GM12878 (cell line): ENCODE measurements around the gene SCAF8. TPM values are rescaled to one million over a fixed set of nuclear protein-coding genes. Genes with fewer than 3 reads are reported as not detected.

Experiments
- ATAC-seq: fragments of 200-7000 bp; cut with Tn5 transposase; 3 replicates; pipeline ENCODE4 v1.9.1; 2020; ENCODE audit warnings: mild to moderate bottlenecking, moderate library complexity
- BruUV-seq: library from RNA; stranded (reverse); fragments of 400-500 nt; replicated peaks from 2 replicates; lab custom pipeline; 2021; lab: Mats Ljungman, UMichigan
- CTCF ChIA-PET: fragments of 300-600 bp; sonication (Branson Sonifier 250); formaldehyde crosslinking; extraction: SDS; loops from one replicate; lab custom pipeline; 2021; ENCODE audit warnings: inconsistent platforms; lab: Yijun Ruan, JAX
- POLR2A ChIA-PET: fragments of 350-600 bp; formaldehyde crosslinking; extraction: SDS; loops from one replicate; lab custom pipeline; 2021; ENCODE audit warnings: inconsistent platforms; lab: Charles Lee
- RAD21 ChIA-PET: fragments of 300-600 bp; sonication (Branson Sonifier 250); formaldehyde crosslinking; loops from one replicate; lab custom pipeline; 2023; ENCODE audit warnings: antibody characterized with exemption; ENCODE audit not compliant: unreplicated experiment; lab: Charles Lee
- SMC1A ChIA-PET: fragments of 300-600 bp; sonication (Branson Sonifier 250); formaldehyde crosslinking; loops from one replicate; lab custom pipeline; 2023; ENCODE audit not compliant: unreplicated experiment, uncharacterized antibody; lab: Charles Lee
- DNase-seq: peaks from one replicate; pipeline ENCODE4 v3.0.0-alpha.2; 2011; ENCODE audit warnings: low read depth, low spot score
- FAIRE-seq: peaks from 3 replicates; lab custom pipeline; 2011; peaks lifted over from hg19 to GRCh38; lab: Jason Lieb, UNC
- H2AFZ ChIP-seq: 2 replicates; pipeline ENCODE4 v1.6.0; 2011; ENCODE audit warnings: low read depth, low read length, control low read depth; ENCODE audit not compliant: control insufficient read depth
- H3K27ac ChIP-seq: 2 replicates; pipeline ENCODE4 v1.5.1; 2011; ENCODE audit warnings: control low read depth; ENCODE audit not compliant: control insufficient read depth, insufficient read depth
- H3K27me3 ChIP-seq, 2 experiments: replicated peaks in 1 of 2; 2 replicates each; pipeline versions ENCODE4 v1.6.0 to v1.6.1; 2011; ENCODE audit warnings: low read length in 1 of 2; ENCODE audit not compliant: control insufficient read depth in 2 of 2, insufficient read depth in 2 of 2
- H3K36me3 ChIP-seq, 2 experiments: 2 replicates each; pipeline ENCODE4 v1.5.1; 2011; ENCODE audit warnings: low read length in 1 of 2; ENCODE audit not compliant: control insufficient read depth in 2 of 2, insufficient read depth in 2 of 2
- H3K4me1 ChIP-seq: 2 replicates; pipeline ENCODE4 v1.6.1; 2011; ENCODE audit warnings: mild to moderate bottlenecking, low read length, moderate library complexity, mixed read lengths; ENCODE audit not compliant: control insufficient read depth, insufficient read depth
- H3K4me2 ChIP-seq: 2 replicates; pipeline ENCODE4 v1.6.0; 2011; ENCODE audit warnings: control low read depth; ENCODE audit not compliant: control insufficient read depth, insufficient read depth
- H3K4me3 ChIP-seq: fragments of 200-600 bp; sonication (generic); 2 replicates; pipeline ENCODE4 v1.5.1; 2016
- H3K79me2 ChIP-seq: 2 replicates; pipeline ENCODE4 v1.6.0; 2011; ENCODE audit warnings: low read length; ENCODE audit not compliant: control insufficient read depth, insufficient read depth
- H3K9ac ChIP-seq: 2 replicates; pipeline ENCODE4 v1.8.0; 2011; ENCODE audit warnings: low read length, control low read depth, mixed read lengths; ENCODE audit not compliant: control insufficient read depth, insufficient read depth
- H3K9me3 ChIP-seq: replicated peaks from 3 replicates; pipeline ENCODE4 v1.5.1; 2011; ENCODE audit warnings: mild to moderate bottlenecking, low read length; ENCODE audit not compliant: control insufficient read depth, insufficient read depth
- H4K20me1 ChIP-seq: 2 replicates; pipeline ENCODE4 v1.6.0; 2011; ENCODE audit not compliant: control insufficient read depth, insufficient read depth
- CEBPB ChIP-seq, 2 experiments: fragments of 150-350 bp in 1 of 2; IDR thresholded peaks; 2 replicates each; pipeline ENCODE4 v1.6.1; 2012 to 2014; ENCODE audit warnings: low read depth in 2 of 2, low read length in 2 of 2, borderline replicate concordance in 1 of 2, inconsistent platforms in 1 of 2
- E2F4 ChIP-seq: IDR thresholded peaks from 2 replicates; pipeline ENCODE4 v1.6.1; 2012; ENCODE audit warnings: low read depth, low read length, improper control_type of control experiment
- JUNB ChIP-seq: IDR thresholded peaks from 2 replicates; pipeline ENCODE4 v1.6.1; 2016; ENCODE audit warnings: antibody characterized with exemption, mild to moderate bottlenecking
- KAT2A ChIP-seq: conservative IDR thresholded peaks from 2 replicates; pipeline ENCODE4 v1.6.1; 2011; ENCODE audit warnings: low read depth, low read length; ENCODE audit not compliant: control insufficient read depth
- MYC ChIP-seq: IDR thresholded peaks from 2 replicates; pipeline ENCODE4 v1.6.1; 2011; ENCODE audit warnings: mild to moderate bottlenecking, low read length, moderate library complexity, inconsistent platforms; ENCODE audit not compliant: insufficient read depth, insufficient replicate concordance, insufficient read length, severe bottlenecking
- NR2C1 ChIP-seq: fragments of 450-650 bp; IDR thresholded peaks from 2 replicates; pipeline ENCODE4 v1.6.1; 2017; ENCODE audit warnings: antibody characterized with exemption, mild to moderate bottlenecking, moderate library complexity
- SPI1 ChIP-seq: IDR thresholded peaks from 2 replicates; pipeline ENCODE4 v1.6.1; 2011; ENCODE audit warnings: low read depth, mild to moderate bottlenecking, low read length, moderate library complexity, borderline replicate concordance; ENCODE audit not compliant: insufficient read depth
- SUPT20H ChIP-seq: IDR thresholded peaks from 2 replicates; pipeline ENCODE4 v1.6.1; 2011; ENCODE audit warnings: low read depth, mild to moderate bottlenecking, low read length, moderate library complexity, borderline replicate concordance; ENCODE audit not compliant: control insufficient read depth
- ZBTB11 ChIP-seq: fragments of 450-650 bp; formaldehyde crosslinking; IDR thresholded peaks from 2 replicates; pipeline ENCODE4 v1.5.0; 2022; ENCODE audit warnings: mild to moderate bottlenecking, missing genetic modification characterization
- WGBS: methylation state at CpG from one replicate; pipeline ENCODE4 v1.1.6; 2016; ENCODE audit warnings: low lambda C conversion rate; ENCODE audit not compliant: insufficient replicate concordance, insufficient coverage; ENCODE audit errors: missing lambda C conversion rate; 5-methylcytosine and 5-hydroxymethylcytosine counted together
- in situ Hi-C: fragments of 300-500 bp; cut with MboI; formaldehyde crosslinking; loops from 9 replicates; pipeline ENCODE4 v1.14.3; 2018; ENCODE audit warnings: mixed read lengths
- intact Hi-C: fragments of 100-400 bp; cut with micrococcal nuclease; formaldehyde crosslinking; loops from one replicate; pipeline ENCODE4 v1.14.2; 2022; ENCODE audit not compliant: unreplicated experiment
- polyA plus RNA-seq, 11 experiments: library from polyadenylated mRNA; depleted of rRNA in 4 of 11; unstranded in 6 of 11; stranded (reverse) in 5 of 11; fragments of >200 nt; fragmentation: Nextera tagmentation in 4 of 11; fragmentation: Illumina TruSeq in 1 of 11; extraction: Ambion mirVana in 4 of 11; extraction: Trizol in 1 of 11; gene quantifications; 1 replicate in 1 of 11; 2 replicates in 10 of 11; pipeline versions ENCODE4 v1.2.1 to v1.2.3, GENCODE V29; 2011 to 2016; ENCODE audit warnings: inconsistent platforms in 2 of 11, missing spikeins in 2 of 11, low read depth in 1 of 11
- total RNA-seq, 4 experiments: library from RNA; depleted of rRNA in 3 of 4; stranded (reverse); fragments of >200 nt in 3 of 4; fragmentation: Illumina TruSeq in 1 of 4; extraction: Trizol in 1 of 4; gene quantifications; 2 replicates each; pipeline versions ENCODE4 v1.2.1 to v1.2.3, GENCODE V29; 2013 to 2021

The SCAF8 gene
- total and polyA plus RNA-seq, 10 of the 15 experiments (the other 5 are each of a cell fraction or from before 2014, with no cell fraction given) = 8.1 to 28.8 (median 15.9) TPM

- BruUV-seq = no TSS peak
- intact Hi-C loops (no loop called here), in situ Hi-C loops (no loop called here)
- Histone ChIP-seq H3K27me3 (no peaks in the 10 kb centered on the region), H3K27ac (no peak overlapping the region), H3K9me3 (no peaks in the 10 kb centered on the region), H3K79me2 (no peaks in the 10 kb centered on the region), H3K4me3 (no peak overlapping the region), H3K4me2 (no peak overlapping the region), H2AFZ (no peak overlapping the region), H4K20me1 (no peaks in the 10 kb centered on the region), H3K9ac (no peak overlapping the region), H3K36me3 (peaks cover 0 to 5% of the 10 kb centered on the region in 2 experiments; a peak in 2 of 4 replicates), H3K4me1 (no peaks in the 10 kb centered on the region)
- no peak for TF ChIP-seq JUNB
- TF ChIP-seq E2F4 = no peak
- TF ChIP-seq NR2C1 = no peak
- no peak for TF ChIP-seq SPI1
- no peak for TF ChIP-seq KAT2A
- ChIA-PET POLR2A (interaction anchor here (0.6 to 0.7 kb wide), 3 partner anchors 326 to 638 kb away, joined by 4 read pairs; no protein-coding TSS in a partner anchor), RAD21 (interaction anchor here (1.4 kb wide), 1 partner anchor 124 kb away, joined by 4 read pairs; no protein-coding TSS in a partner anchor), SMC1A (no interaction called here), CTCF (interaction anchor here (0.9 to 1.0 kb wide), 2 partner anchors 11 to 182 kb away, joined by 4 read pairs; no protein-coding TSS in a partner anchor)
- FAIRE-seq = no peak
- WGBS = 96% methylated on average over 4 of the region's 5 CpGs
- no peak for ATAC-seq
- DNase-seq = no peak
Measured at GRCh38 chr6:154857529-154857928, 124.3 kb downstream of the SCAF8 start.

- no peak overlapping the region for H2AFZ ChIP-seq
- ChIA-PET SMC1A (interaction anchor here (1.4 kb wide), 2 partner anchors 51 to 107 kb away, joined by 3 read pairs; no protein-coding TSS in a partner anchor), POLR2A (interaction anchor here (1.0 kb wide), 1 partner anchor 9 kb away, joined by 3 read pairs; no protein-coding TSS in a partner anchor), CTCF (interaction anchor here (0.9 to 2.2 kb wide), 3 partner anchors 9 to 186 kb away, joined by 3 to 8 read pairs (median 6); no protein-coding TSS in a partner anchor), RAD21 (no interaction called here)
- no peak overlapping the region for H3K4me3 ChIP-seq
- FAIRE-seq (no peak), ATAC-seq (no peak), DNase-seq (no peak)
- 86% methylated on average over 1 of the region's 1 CpG for WGBS
- no TSS peak for BruUV-seq
- in situ Hi-C loops (no loop called here), intact Hi-C loops (loop anchor here (10.0 kb wide), 1 partner anchor 383 kb away; no protein-coding TSS in a partner anchor)
- no peaks in the 10 kb centered on the region for H3K36me3 ChIP-seq
- H3K27ac ChIP-seq = no peak overlapping the region
- H3K9me3 ChIP-seq = no peaks in the 10 kb centered on the region
- no peak overlapping the region for H3K9ac ChIP-seq
- H3K4me1 ChIP-seq = no peaks in the 10 kb centered on the region
- no peaks in the 10 kb centered on the region for H4K20me1 ChIP-seq
- no peaks in the 10 kb centered on the region for H3K79me2 ChIP-seq
- no peak overlapping the region for H3K4me2 ChIP-seq
- no peaks in the 10 kb centered on the region for H3K27me3 ChIP-seq
- TF ChIP-seq SUPT20H (no peak), CEBPB (IDR thresholded peaks at IDR 0.05; ENCODE audit: borderline replicate concordance in 1 of 2, low read depth in 2 of 2, low read length in 2 of 2) (no peak), MYC (no peak), ZBTB11 (CRISPR knock-in tag) (no peak)
Measured at GRCh38 chr6:154861825-154862224, 128.6 kb downstream of the SCAF8 start.
